GM12801 (cell line): ENCODE measurements around the gene GMDS.

Experiments
- CTCF ChIP-seq: IDR thresholded peaks from one replicate; pipeline ENCODE4 v1.5.1; 2011; ENCODE audit warnings: control low read depth; ENCODE audit not compliant: insufficient read length; ENCODE audit errors: extremely low read depth

Gene GMDS

GRCh38 chr6:1729133-1729749, 516.2 kb downstream of the GMDS start:
- no peak for TF ChIP-seq CTCF

- TF ChIP-seq CTCF, result no peak
Observed at GRCh38 chr6:1726341-1726768, 519.0 kb downstream of the GMDS start.

- no peak for TF ChIP-seq CTCF
Observed at GRCh38 chr6:1724616-1725015, 520.8 kb downstream of the GMDS start.

- TF ChIP-seq CTCF, result no peak
Observed at GRCh38 chr6:1724124-1724523, 521.3 kb downstream of the GMDS start.

- TF ChIP-seq CTCF, result no peak
Observed at GRCh38 chr6:1722801-1723200, 522.6 kb downstream of the GMDS start.

- no peak for TF ChIP-seq CTCF
Observed at GRCh38 chr6:1720620-1721322, 524.6 kb downstream of the GMDS start.

GRCh38 chr6:1719922-1720321, 525.5 kb downstream of the GMDS start:
- no peak for TF ChIP-seq CTCF
